Gastrocnemius medialis (tissue), 4 donors: ENCODE measurements around the gene ZCCHC24. TPM values are rescaled to one million over a fixed set of nuclear protein-coding genes. Genes with fewer than 3 reads are reported as not detected.

Experiments used
- ATAC-seq, 2 donors: fragments of 150-250 bp; one replicate each; pipeline ENCODE4 v1.9.1; 2016
- DNase-seq, 2 donors: peaks; one replicate each; pipeline ENCODE4 v3.0.0-alpha.2; 2019
- H3K27ac ChIP-seq, 4 donors: fragments of 200-600 bp; sonication (generic); 1 replicate in 1 of 4; 2 replicates in 3 of 4; pipeline ENCODE4 v1.5.1; 2016 to 2018; ENCODE audit warnings: mild to moderate bottlenecking in 2 of 4, moderate library complexity in 1 of 4
- H3K27me3 ChIP-seq, 3 donors: fragments of 200-600 bp; sonication (generic) in 2 of 3; 1 replicate in 1 of 3; 2 replicates in 2 of 3; pipeline versions ENCODE4 v1.5.1 to v1.6.0; 2016 to 2019; ENCODE audit warnings: mild to moderate bottlenecking in 1 of 3, moderate library complexity in 1 of 3
- H3K36me3 ChIP-seq, 2 donors: fragments of 200-600 bp; sonication (generic) in 1 of 2; one replicate each; pipeline ENCODE4 v1.5.1; 2017 to 2018
- H3K4me1 ChIP-seq, 2 donors: fragments of 200-600 bp; sonication (generic) in 1 of 2; one replicate each; pipeline ENCODE4 v1.5.1; 2016 to 2017; ENCODE audit warnings: mild to moderate bottlenecking in 2 of 2
- H3K4me3 ChIP-seq, 4 donors: fragments of 200-600 bp; sonication (generic) in 3 of 4; 1 replicate in 1 of 4; 2 replicates in 3 of 4; pipeline ENCODE4 v1.5.1; 2016 to 2019; ENCODE audit warnings: mild to moderate bottlenecking in 2 of 4
- H3K9me3 ChIP-seq, 3 donors: fragments of 200-600 bp; sonication (generic) in 2 of 3; 1 replicate in 1 of 3; 2 replicates in 2 of 3; pipeline ENCODE4 v1.5.1; 2016 to 2019
- POLR2A ChIP-seq, 2 donors: fragments of 450-650 bp; IDR thresholded peaks; one replicate each; pipeline ENCODE4 v1.6.1; 2017; ENCODE audit warnings: antibody characterized with exemption in 2 of 2, mild to moderate bottlenecking in 2 of 2, moderate library complexity in 2 of 2
- in situ Hi-C, 4 donors: fragments of 200-750 bp; cut with MboI; loops; one replicate each; pipeline versions ENCODE4 v1.15.0 to v1.8.0; 2017; ENCODE audit warnings: low sequenced_read_pairs in 4 of 4
- intact Hi-C: fragments of 100-400 bp; cut with DNase I; formaldehyde crosslinking; loops from one replicate; pipeline ENCODE4 v1.15.1; 2023; ENCODE audit warnings: low total_unique reads
- total RNA-seq, 4 donors: library from RNA; depleted of rRNA; stranded (reverse); fragments of >200 nt; gene quantifications; one replicate each; pipeline versions ENCODE4 v1.1.0 to v1.2.3, GENCODE V29; 2016
- TF ChIP-seq, protein P1 (sequence below), 5 experiments: fragments of 450-650 bp in 3 of 5; fragments of 200-600 bp in 2 of 5; sonication (generic) in 2 of 5; IDR thresholded peaks in 4 of 5; conservative IDR thresholded peaks in 1 of 5; 1 replicate in 4 of 5; 2 replicates in 1 of 5; pipeline ENCODE4 v1.5.1; 2016 to 2019; ENCODE audit warnings: antibody characterized with exemption in 5 of 5, mild to moderate bottlenecking in 3 of 5, moderate library complexity in 3 of 5

ZCCHC24 gene
- total RNA-seq, 4 donors from 2014 or later, result 59.6 to 122 (median 84.5) TPM

DNA sequence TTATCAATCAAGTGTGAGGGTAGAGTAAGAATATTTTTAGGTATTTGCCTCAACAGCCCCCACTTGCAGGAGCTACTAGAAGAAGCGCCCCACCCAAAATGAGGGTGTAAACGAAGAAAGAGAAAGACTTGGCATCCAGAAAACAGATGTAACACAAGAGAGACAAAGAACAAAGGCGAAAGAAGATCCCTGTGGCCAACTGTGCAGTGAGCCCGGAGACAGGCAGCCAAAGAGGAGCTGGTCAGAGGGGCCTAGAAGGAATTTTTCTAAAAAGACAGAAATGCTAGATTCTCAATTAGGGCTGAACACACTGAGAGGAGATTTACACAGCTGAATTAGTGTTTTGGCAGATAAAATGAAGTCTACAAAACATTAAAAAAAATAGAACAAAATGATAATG, 37.3 kb upstream of the ZCCHC24 start:
- intact Hi-C loops, result no loop called here
- peaks cover 0 to 17% of the 10 kb centered on the region in 2 donors for H3K4me1 ChIP-seq
- peak overlapping the region; percentile 39 to 68 (median 51) for H3K27ac ChIP-seq
- in situ Hi-C loops, result loop anchor here in 1 of 4 donors (10.0 kb wide), 1 partner anchor 108 kb away; no protein-coding TSS in a partner anchor
- no peaks in the 10 kb centered on the region for H3K27me3 ChIP-seq
- no peak overlapping the region for H3K4me3 ChIP-seq
- TF ChIP-seq, protein P1, sequence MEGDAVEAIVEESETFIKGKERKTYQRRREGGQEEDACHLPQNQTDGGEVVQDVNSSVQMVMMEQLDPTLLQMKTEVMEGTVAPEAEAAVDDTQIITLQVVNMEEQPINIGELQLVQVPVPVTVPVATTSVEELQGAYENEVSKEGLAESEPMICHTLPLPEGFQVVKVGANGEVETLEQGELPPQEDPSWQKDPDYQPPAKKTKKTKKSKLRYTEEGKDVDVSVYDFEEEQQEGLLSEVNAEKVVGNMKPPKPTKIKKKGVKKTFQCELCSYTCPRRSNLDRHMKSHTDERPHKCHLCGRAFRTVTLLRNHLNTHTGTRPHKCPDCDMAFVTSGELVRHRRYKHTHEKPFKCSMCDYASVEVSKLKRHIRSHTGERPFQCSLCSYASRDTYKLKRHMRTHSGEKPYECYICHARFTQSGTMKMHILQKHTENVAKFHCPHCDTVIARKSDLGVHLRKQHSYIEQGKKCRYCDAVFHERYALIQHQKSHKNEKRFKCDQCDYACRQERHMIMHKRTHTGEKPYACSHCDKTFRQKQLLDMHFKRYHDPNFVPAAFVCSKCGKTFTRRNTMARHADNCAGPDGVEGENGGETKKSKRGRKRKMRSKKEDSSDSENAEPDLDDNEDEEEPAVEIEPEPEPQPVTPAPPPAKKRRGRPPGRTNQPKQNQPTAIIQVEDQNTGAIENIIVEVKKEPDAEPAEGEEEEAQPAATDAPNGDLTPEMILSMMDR (IDR thresholded peaks at IDR 0.05 in 4 of 5, conservative IDR thresholded peaks at IDR 0.05 in 1 of 5), result no peak
- TF ChIP-seq POLR2A (IDR thresholded peaks at IDR 0.05), result no peak
- no peaks in the 10 kb centered on the region for H3K36me3 ChIP-seq
- no peak for DNase-seq
- ATAC-seq, result no peak
- no peaks in the 10 kb centered on the region for H3K9me3 ChIP-seq

DNA sequence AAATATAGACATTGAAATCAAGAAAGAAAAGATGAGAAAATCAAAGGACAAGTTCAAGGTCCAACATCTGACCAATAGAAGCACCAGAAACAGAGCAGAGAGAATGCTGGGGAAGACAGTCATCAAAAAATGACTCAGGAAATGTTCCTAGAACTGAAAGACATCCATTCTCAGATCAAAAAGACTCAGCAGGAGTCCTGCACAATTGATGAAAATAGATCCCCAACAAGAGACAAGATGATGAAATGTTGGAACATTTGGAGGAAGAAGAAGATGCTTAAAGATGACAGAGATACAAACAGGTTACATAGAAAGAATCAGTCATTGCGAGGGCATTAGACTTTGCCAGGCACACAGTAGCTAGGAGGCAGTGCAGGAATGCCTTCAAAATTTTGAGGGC, 36.9 kb upstream of the ZCCHC24 start:
- no peak overlapping the region for H3K4me3 ChIP-seq
- ATAC-seq, result no peak
- TF ChIP-seq, protein P1 (IDR thresholded peaks at IDR 0.05 in 4 of 5, conservative IDR thresholded peaks at IDR 0.05 in 1 of 5), result no peak
- TF ChIP-seq POLR2A (IDR thresholded peaks at IDR 0.05), result no peak
- in situ Hi-C loops (loop anchor here in 1 of 4 donors (10.0 kb wide), 1 partner anchor 108 kb away; no protein-coding TSS in a partner anchor), intact Hi-C loops (no loop called here)
- peaks cover 0 to 13% of the 10 kb centered on the region in 2 donors for H3K4me1 ChIP-seq
- no peaks in the 10 kb centered on the region for H3K36me3 ChIP-seq
- no peak for DNase-seq
- peak overlapping the region in 3 of 4 donors; percentile 41 to 68 (median 61) for H3K27ac ChIP-seq
- no peaks in the 10 kb centered on the region for H3K9me3 ChIP-seq
- no peaks in the 10 kb centered on the region for H3K27me3 ChIP-seq

DNA sequence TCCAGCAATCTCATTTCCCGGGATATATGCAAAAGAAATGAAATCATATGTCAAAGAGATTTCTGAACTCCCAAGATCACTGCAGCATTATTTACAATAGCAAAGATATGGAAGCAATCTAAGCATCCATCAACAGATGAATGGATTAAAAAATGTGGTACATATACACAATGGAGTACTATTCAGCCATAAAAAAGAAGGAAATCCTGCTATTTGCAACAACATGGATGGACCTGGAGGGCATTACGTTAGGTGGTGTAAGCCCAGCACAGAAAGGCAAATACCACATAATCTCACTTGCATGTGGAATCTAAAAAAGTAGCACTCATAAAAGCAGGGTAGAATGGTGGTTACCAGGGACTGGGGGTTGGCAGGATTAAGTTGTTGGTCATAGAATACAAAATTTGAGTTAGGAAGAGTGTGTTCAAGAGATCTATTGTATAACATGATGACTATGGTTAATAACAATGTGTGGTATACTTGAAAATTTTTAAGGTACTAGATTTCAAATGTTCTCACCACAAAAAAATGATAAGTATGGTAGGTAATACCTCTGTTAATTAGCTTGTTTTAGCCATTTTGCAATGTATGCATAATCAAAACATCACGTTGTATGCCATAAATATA, 34.0 kb upstream of the ZCCHC24 start:
- in situ Hi-C loops (loop anchor here in 1 of 4 donors (5.0 kb wide), 1 partner anchor 107 kb away; no protein-coding TSS in a partner anchor), intact Hi-C loops (no loop called here)
- Histone ChIP-seq H3K9me3 (no peaks in the 10 kb centered on the region), H3K36me3 (no peaks in the 10 kb centered on the region), H3K27me3 (no peaks in the 10 kb centered on the region), H3K4me1 (peaks cover 0 to 7% of the 10 kb centered on the region in 2 donors), H3K4me3 (no peak overlapping the region), H3K27ac (no peak overlapping the region)
- TF ChIP-seq, protein P1 (IDR thresholded peaks at IDR 0.05 in 4 of 5, conservative IDR thresholded peaks at IDR 0.05 in 1 of 5), result no peak
- TF ChIP-seq POLR2A (IDR thresholded peaks at IDR 0.05), result no peak
- DNase-seq (no peak), ATAC-seq (no peak)

DNA sequence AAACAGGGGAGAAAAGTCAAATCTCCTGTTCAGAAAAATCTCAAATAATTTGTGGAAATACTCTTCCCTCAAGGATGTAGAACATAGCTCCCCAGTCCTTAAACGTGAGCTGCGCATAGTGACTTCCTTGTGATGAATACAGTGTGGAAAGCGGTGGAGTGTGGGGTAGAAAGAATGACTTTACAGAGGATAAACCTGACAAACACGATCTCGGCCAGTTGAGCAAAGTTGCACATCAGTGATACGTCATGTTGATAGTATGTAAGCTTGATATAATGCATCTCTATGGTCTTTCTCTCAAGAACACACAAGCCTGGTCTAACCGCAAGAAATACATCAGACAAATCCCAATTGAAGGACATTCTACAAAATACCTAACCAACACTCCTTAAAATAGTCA, 32.0 kb upstream of the ZCCHC24 start:
- intact Hi-C loops, result no loop called here
- TF ChIP-seq, protein P1 (IDR thresholded peaks at IDR 0.05 in 4 of 5, conservative IDR thresholded peaks at IDR 0.05 in 1 of 5), result no peak
- no peak for TF ChIP-seq POLR2A (IDR thresholded peaks at IDR 0.05)
- H3K4me1 ChIP-seq, result peaks cover 0 to 2% of the 10 kb centered on the region in 2 donors
- in situ Hi-C loops, result loop anchor here in 1 of 4 donors (5.0 kb wide), 1 partner anchor 105 kb away; no protein-coding TSS in a partner anchor
- H3K4me3 ChIP-seq, result no peak overlapping the region
- DNase-seq (no peak), ATAC-seq (no peak)
- no peaks in the 10 kb centered on the region for H3K9me3 ChIP-seq
- H3K27me3 ChIP-seq, result no peaks in the 10 kb centered on the region
- no peaks in the 10 kb centered on the region for H3K36me3 ChIP-seq
- H3K27ac ChIP-seq, result no peak overlapping the region
